ENCODE measurements around the gene SLC10A7. TPM values are rescaled to one million over a fixed set of nuclear protein-coding genes. Genes with fewer than 3 reads are reported as not detected.
"Not testable (repeated sequence)": the region's sequence is repeated elsewhere in the genome, so short reads cannot be mapped to it uniquely, and the experiment has no call there.

The SLC10A7 gene
- total RNA-seq, 2 experiments from 2014 or later, result 14.2 to 16.6 TPM

DNA sequence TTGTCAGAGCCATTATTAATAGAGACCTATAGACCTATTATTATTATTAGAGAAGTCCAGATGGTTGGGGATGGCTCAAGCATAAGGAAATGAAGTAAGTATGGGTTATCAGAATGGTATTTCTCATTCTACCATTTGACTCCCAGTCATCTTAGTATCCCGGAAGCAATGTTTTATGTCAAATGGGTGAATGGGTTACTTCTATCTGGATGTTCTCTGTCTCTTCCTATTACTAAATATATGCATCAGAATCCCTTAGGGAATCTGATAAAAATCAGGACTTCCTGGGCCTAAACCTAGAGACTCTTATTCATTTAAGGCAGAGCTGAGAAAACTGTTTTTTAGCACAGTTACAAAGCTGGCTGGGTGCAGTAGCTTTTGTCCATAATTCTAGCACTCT, 149.9 kb downstream of the SLC10A7 start:
- no peak for ATAC-seq
- Mint-ChIP-seq H3K36me3 (ENCODE audit: low read depth) (no peaks in the 10 kb centered on the region), H3K4me1 (ENCODE audit: low read depth) (no peaks in the 10 kb centered on the region), H3K9me3 (ENCODE audit: insufficient read depth) (no peaks in the 10 kb centered on the region), H3K27ac (no peak overlapping the region), H3K27me3 (ENCODE audit: low read depth) (no peaks in the 10 kb centered on the region), H3K4me3 (no peak overlapping the region)
- CTCF ChIA-PET, result no interaction called here
- POLR2A ChIA-PET, result no interaction called here
- DNase-seq, result no peak

DNA sequence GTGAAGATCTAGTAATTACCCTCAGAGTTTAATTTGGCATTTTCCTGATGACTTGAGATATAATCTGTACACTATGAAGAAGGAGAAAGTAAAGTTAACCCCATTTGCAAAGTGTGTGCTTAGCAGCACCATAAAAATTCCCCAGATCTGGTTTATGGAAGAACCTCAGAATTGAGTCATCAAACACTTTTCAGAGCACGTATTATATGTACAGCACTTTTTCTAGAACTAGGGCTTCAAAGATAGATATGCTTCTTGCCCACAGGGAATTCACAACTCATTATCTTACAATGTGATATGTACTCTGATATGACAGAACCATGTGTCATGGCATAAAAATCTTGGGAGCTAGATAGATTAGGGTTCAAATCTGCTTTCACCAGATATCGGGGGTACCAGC, 150.9 kb downstream of the SLC10A7 start:
- ChIA-PET POLR2A (no interaction called here), CTCF (no interaction called here)
- H3K4me3 Mint-ChIP-seq, result no peak overlapping the region
- H3K36me3 Mint-ChIP-seq (ENCODE audit: low read depth), result no peaks in the 10 kb centered on the region
- no peaks in the 10 kb centered on the region for H3K4me1 Mint-ChIP-seq (ENCODE audit: low read depth)
- ATAC-seq (no peak), DNase-seq (no peak)
- H3K27me3 Mint-ChIP-seq (ENCODE audit: low read depth), result no peaks in the 10 kb centered on the region
- no peaks in the 10 kb centered on the region for H3K9me3 Mint-ChIP-seq (ENCODE audit: insufficient read depth)
- H3K27ac Mint-ChIP-seq, result no peak overlapping the region

DNA sequence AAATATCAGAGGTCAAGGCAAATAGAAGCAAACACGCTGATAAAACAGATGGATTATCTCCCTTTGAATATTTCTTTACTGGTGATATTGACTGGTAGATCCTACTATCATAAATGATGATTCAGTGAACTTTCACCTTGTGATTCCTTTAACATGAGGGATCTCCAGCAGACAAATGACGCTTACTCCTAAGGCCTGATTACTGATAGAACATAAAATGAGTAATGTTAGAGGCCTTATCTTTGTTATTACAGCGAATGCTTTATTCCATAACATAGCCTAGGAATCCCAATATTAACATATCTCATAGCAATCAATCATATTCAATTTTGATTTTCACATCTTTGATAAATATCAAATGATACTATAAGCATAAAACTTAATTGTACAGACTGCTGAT, 152.3 kb downstream of the SLC10A7 start:
- no peaks in the 10 kb centered on the region for H3K4me1 Mint-ChIP-seq (ENCODE audit: low read depth)

GRCh38 chr4:146368209-146368608, 153.5 kb downstream of the SLC10A7 start:
- ATAC-seq, result no peak
- no peak overlapping the region for H3K4me3 Mint-ChIP-seq
- ChIA-PET POLR2A (interaction anchor here (0.7 kb wide), 1 partner anchor 9 kb away, joined by 4 read pairs; no protein-coding TSS in a partner anchor), CTCF (no interaction called here)
- H3K27me3 Mint-ChIP-seq (ENCODE audit: low read depth), result no peaks in the 10 kb centered on the region
- H3K4me1 Mint-ChIP-seq (ENCODE audit: low read depth), result no peaks in the 10 kb centered on the region
- DNase-seq, result no peak
- no peaks in the 10 kb centered on the region for H3K36me3 Mint-ChIP-seq (ENCODE audit: low read depth)
- no peaks in the 10 kb centered on the region for H3K9me3 Mint-ChIP-seq (ENCODE audit: insufficient read depth)
- no peak overlapping the region for H3K27ac Mint-ChIP-seq

More for the DNA sequence above, 152.3 kb downstream of the SLC10A7 start:
- Mint-ChIP-seq H3K9me3 (ENCODE audit: insufficient read depth) (no peaks in the 10 kb centered on the region), H3K27ac (no peak overlapping the region), H3K27me3 (ENCODE audit: low read depth) (no peaks in the 10 kb centered on the region), H3K36me3 (ENCODE audit: low read depth) (no peaks in the 10 kb centered on the region), H3K4me3 (no peak overlapping the region)
- DNase-seq (no peak), ATAC-seq (no peak)
- CTCF ChIA-PET, result no interaction called here
- POLR2A ChIA-PET, result no interaction called here

- H3K36me3 Mint-ChIP-seq (ENCODE audit: low read depth), result no peaks in the 10 kb centered on the region
- ChIA-PET CTCF (no interaction called here), POLR2A (no interaction called here)
- no peak overlapping the region for H3K27ac Mint-ChIP-seq
- no peak overlapping the region for H3K4me3 Mint-ChIP-seq
- DNase-seq (no peak), ATAC-seq (no peak)
- no peaks in the 10 kb centered on the region for H3K9me3 Mint-ChIP-seq (ENCODE audit: insufficient read depth)
- H3K27me3 Mint-ChIP-seq (ENCODE audit: low read depth), result no peaks in the 10 kb centered on the region
- no peaks in the 10 kb centered on the region for H3K4me1 Mint-ChIP-seq (ENCODE audit: low read depth)
Measured at GRCh38 chr4:146367347-146367746, 154.4 kb downstream of the SLC10A7 start.

- H3K27me3 Mint-ChIP-seq (ENCODE audit: low read depth), result no peaks in the 10 kb centered on the region
- no peaks in the 10 kb centered on the region for H3K36me3 Mint-ChIP-seq (ENCODE audit: low read depth)
- H3K4me1 Mint-ChIP-seq (ENCODE audit: low read depth), result no peaks in the 10 kb centered on the region
- H3K27ac Mint-ChIP-seq, result no peak overlapping the region
- H3K4me3 Mint-ChIP-seq, result no peak overlapping the region
- H3K9me3 Mint-ChIP-seq (ENCODE audit: insufficient read depth), result peaks cover 10% of the 10 kb centered on the region
- ChIA-PET CTCF (interaction anchor here (1.0 kb wide), 1 partner anchor 14 kb away, joined by 3 read pairs; no protein-coding TSS in a partner anchor), POLR2A (no interaction called here)
- no peak for ATAC-seq
- DNase-seq, result no peak
Measured at GRCh38 chr4:146359771-146360170, 162.0 kb downstream of the SLC10A7 start.

GRCh38 chr4:146350114-146350513, 171.6 kb downstream of the SLC10A7 start:
- POLR2A ChIA-PET; ATAC-seq; H3K4me1 Mint-ChIP-seq (ENCODE audit: low read depth); H3K9me3 Mint-ChIP-seq (ENCODE audit: insufficient read depth); CTCF ChIA-PET; H3K27ac Mint-ChIP-seq; H3K27me3 Mint-ChIP-seq (ENCODE audit: low read depth); DNase-seq; H3K36me3 Mint-ChIP-seq (ENCODE audit: low read depth): not testable (repeated sequence)
- peak overlapping the region; percentile 48 for H3K4me3 Mint-ChIP-seq

GRCh38 chr4:146349306-146349705, 172.4 kb downstream of the SLC10A7 start:
- Mint-ChIP-seq H3K4me1 (ENCODE audit: low read depth) (peaks cover 6% of the 10 kb centered on the region), H3K27me3 (ENCODE audit: low read depth) (no peaks in the 10 kb centered on the region), H3K27ac (no peak overlapping the region), H3K36me3 (ENCODE audit: low read depth) (peaks cover 2% of the 10 kb centered on the region), H3K9me3 (ENCODE audit: insufficient read depth) (no peaks in the 10 kb centered on the region), H3K4me3 (no peak overlapping the region)
- ChIA-PET POLR2A (no interaction called here), CTCF (no interaction called here)
- DNase-seq, result no peak
- no peak for ATAC-seq

- no peak for DNase-seq
- ATAC-seq, result no peak
- H3K27ac Mint-ChIP-seq, result no peak overlapping the region
- H3K4me1 Mint-ChIP-seq (ENCODE audit: low read depth), result peaks cover 11% of the 10 kb centered on the region
- no peak overlapping the region for H3K4me3 Mint-ChIP-seq
- CTCF ChIA-PET, result no interaction called here
- peaks cover 2% of the 10 kb centered on the region for H3K36me3 Mint-ChIP-seq (ENCODE audit: low read depth)
- no peaks in the 10 kb centered on the region for H3K27me3 Mint-ChIP-seq (ENCODE audit: low read depth)
- no peaks in the 10 kb centered on the region for H3K9me3 Mint-ChIP-seq (ENCODE audit: insufficient read depth)
- POLR2A ChIA-PET, result no interaction called here
Measured at GRCh38 chr4:146347822-146348221, 173.9 kb downstream of the SLC10A7 start.

DNA sequence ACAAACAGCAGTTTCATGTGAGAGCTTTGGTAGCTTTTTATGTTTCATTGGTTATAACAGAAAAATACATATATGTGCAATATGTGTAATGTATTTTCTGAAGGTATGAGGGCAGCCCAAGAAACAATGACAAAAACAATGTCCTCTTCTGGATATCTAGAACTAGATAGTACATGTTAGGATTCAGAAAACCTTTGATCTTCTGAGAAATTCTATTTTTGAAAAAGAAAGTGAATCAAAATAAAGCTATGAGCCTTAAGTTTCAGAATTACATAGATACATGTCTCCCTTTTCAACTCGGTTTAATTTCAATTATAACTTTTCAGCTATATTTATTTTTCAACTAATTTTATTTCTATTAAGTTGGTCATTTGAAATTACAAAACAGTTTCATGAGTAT, 175.5 kb downstream of the SLC10A7 start:
- Mint-ChIP-seq H3K27ac (no peak overlapping the region), H3K27me3 (ENCODE audit: low read depth) (no peaks in the 10 kb centered on the region), H3K9me3 (ENCODE audit: insufficient read depth) (no peaks in the 10 kb centered on the region), H3K4me1 (ENCODE audit: low read depth) (peaks cover 11% of the 10 kb centered on the region), H3K4me3 (no peak overlapping the region), H3K36me3 (ENCODE audit: low read depth) (peaks cover 2% of the 10 kb centered on the region)
- ChIA-PET POLR2A (no interaction called here), CTCF (interaction anchor here (1.0 kb wide), 1 partner anchor 751 kb away, joined by 3 read pairs; no protein-coding TSS in a partner anchor)
- ATAC-seq (no peak), DNase-seq (no peak)

- POLR2A ChIA-PET, result no interaction called here
- no peak for ATAC-seq
Measured at GRCh38 chr4:146343776-146344175, 178.0 kb downstream of the SLC10A7 start.

GRCh38 chr4:146343199-146343598, 178.5 kb downstream of the SLC10A7 start:
- no peaks in the 10 kb centered on the region for H3K27me3 Mint-ChIP-seq (ENCODE audit: low read depth)
- ChIA-PET CTCF (interaction anchor here (0.8 to 2.4 kb wide), 2 partner anchors 152 to 754 kb away, joined by 3 to 13 read pairs; no protein-coding TSS in a partner anchor), POLR2A (no interaction called here)
- H3K36me3 Mint-ChIP-seq (ENCODE audit: low read depth), result no peaks in the 10 kb centered on the region
- no peak overlapping the region for H3K4me3 Mint-ChIP-seq
- no peaks in the 10 kb centered on the region for H3K9me3 Mint-ChIP-seq (ENCODE audit: insufficient read depth)
- peaks cover 11% of the 10 kb centered on the region for H3K4me1 Mint-ChIP-seq (ENCODE audit: low read depth)
- H3K27ac Mint-ChIP-seq, result no peak overlapping the region
- ATAC-seq (no peak), DNase-seq (no peak)

More at GRCh38 chr4:146343776-146344175, 178.0 kb downstream of the SLC10A7 start:
- H3K36me3 Mint-ChIP-seq (ENCODE audit: low read depth), result no peaks in the 10 kb centered on the region
- CTCF ChIA-PET, result interaction anchor here (0.9 to 2.4 kb wide), 2 partner anchors 10 to 753 kb away, joined by 3 to 13 read pairs; no protein-coding TSS in a partner anchor
- H3K27ac Mint-ChIP-seq, result no peak overlapping the region
- H3K9me3 Mint-ChIP-seq (ENCODE audit: insufficient read depth), result no peaks in the 10 kb centered on the region
- no peak for DNase-seq
- H3K27me3 Mint-ChIP-seq (ENCODE audit: low read depth), result no peaks in the 10 kb centered on the region
- H3K4me3 Mint-ChIP-seq, result no peak overlapping the region
- H3K4me1 Mint-ChIP-seq (ENCODE audit: low read depth), result peaks cover 11% of the 10 kb centered on the region

- no peak for ATAC-seq
- Mint-ChIP-seq H3K27me3 (ENCODE audit: low read depth) (no peaks in the 10 kb centered on the region), H3K27ac (no peak overlapping the region), H3K4me1 (ENCODE audit: low read depth) (peaks cover 11% of the 10 kb centered on the region), H3K36me3 (ENCODE audit: low read depth) (no peaks in the 10 kb centered on the region), H3K4me3 (no peak overlapping the region), H3K9me3 (ENCODE audit: insufficient read depth) (no peaks in the 10 kb centered on the region)
- peak; percentile 42 for DNase-seq
- ChIA-PET POLR2A (no interaction called here), CTCF (interaction anchor here (0.8 to 2.4 kb wide), 2 partner anchors 153 to 754 kb away, joined by 3 to 13 read pairs; no protein-coding TSS in a partner anchor)
Measured at GRCh38 chr4:146342600-146343192, 179.0 kb downstream of the SLC10A7 start.

Measured in activated CD8-positive, alpha-beta T cell treated with anti-CD3 and anti-CD28 coated beads, Interleukin-2, amount 10 ng/mL, durations not matched to agents 7 days and 5 days (primary cell).